GM08714 (cell line): Measurements from ENCODE around the gene PPM1K.
A peak's percentile ranks its signal among the peaks of the same experiment; 100 is the strongest.
"Not testable (repeated sequence)": the region's sequence is repeated elsewhere in the genome, so short reads cannot be mapped to it uniquely, and the experiment has no call there.

Experiments used
- H3K4me3 ChIP-seq: fragments of 200-500 bp; sonication (Bioruptor generic); 2 replicates; pipeline ENCODE4 v1.5.1; 2014; ENCODE audit warnings: mild to moderate bottlenecking, low read length, inconsistent platforms
- ZNF274 ChIP-seq: IDR thresholded peaks from 2 replicates; pipeline ENCODE4 v1.6.1; 2012; ENCODE audit warnings: mild to moderate bottlenecking, low read depth, low read length

The PPM1K gene

GRCh38 chr4:88284439-88285234 is at the start of gene PPM1K:
Gene PPM1K, minus strand, starts transcription at chr4:88284561. Its CDS starts 5,978 bp downstream, at chr4:88278583.
- peak within 1 kb of the TSS; percentile 81 for H3K4me3 ChIP-seq
- TF ChIP-seq ZNF274, result no peak

GRCh38 chr4:88333741-88334405 is 49.5 kb upstream of the PPM1K start:
- TF ChIP-seq ZNF274, result no peak
- H3K4me3 ChIP-seq, result no peak overlapping the region

DNA sequence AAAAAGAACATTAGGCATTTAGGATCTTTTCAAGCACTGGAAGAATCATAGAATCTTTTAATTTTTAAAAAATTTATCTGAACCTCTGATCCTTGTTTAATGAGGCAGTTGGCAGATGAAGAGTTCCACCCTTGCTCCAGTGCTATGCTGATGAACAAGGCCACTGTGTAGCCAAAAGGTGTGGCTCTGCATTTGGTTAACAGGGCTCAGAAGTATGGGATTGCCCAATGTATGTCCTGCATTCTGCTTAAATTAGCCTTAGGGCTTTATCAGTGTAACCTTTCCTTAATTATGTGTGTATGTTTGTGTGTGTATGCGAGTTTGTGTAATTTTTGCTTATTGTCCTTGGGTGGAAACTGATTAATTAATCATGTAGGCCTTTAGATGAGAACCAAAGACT is 43.3 kb upstream of the PPM1K start:
- H3K4me3 ChIP-seq, result no peak overlapping the region
- no peak for TF ChIP-seq ZNF274

DNA sequence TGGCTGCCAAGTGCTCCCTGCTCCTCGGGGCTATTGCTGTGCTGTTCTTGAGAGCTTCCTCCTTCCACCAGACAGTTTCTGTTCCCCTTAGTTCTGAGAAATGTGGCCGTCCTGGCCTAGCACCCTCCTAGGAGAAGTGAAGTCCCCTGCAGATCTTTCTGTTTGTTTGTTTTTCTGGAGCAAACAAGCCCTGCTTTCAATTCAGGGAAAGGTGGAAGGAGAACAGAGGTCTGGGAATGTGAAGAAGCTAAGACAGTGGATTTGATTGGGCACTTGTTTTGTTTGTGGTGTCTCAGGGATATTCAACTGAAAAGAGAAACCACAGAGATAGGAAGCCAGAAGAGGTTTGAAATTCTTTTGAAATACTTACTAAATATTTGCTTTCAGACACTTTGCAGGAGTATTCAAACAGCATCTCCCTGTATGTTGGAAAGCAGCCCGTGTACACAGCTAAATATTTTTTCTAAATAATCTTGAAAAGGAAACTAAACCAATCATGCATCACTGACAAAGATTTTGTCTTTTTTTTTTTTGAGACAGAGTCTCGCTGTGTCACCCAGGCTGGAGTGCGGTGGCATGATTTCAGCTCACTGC is 36.5 kb upstream of the PPM1K start:
- no peak for TF ChIP-seq ZNF274
- H3K4me3 ChIP-seq, result peak overlapping the region; percentile 29; the same call in 1 of the 2 replicates

DNA sequence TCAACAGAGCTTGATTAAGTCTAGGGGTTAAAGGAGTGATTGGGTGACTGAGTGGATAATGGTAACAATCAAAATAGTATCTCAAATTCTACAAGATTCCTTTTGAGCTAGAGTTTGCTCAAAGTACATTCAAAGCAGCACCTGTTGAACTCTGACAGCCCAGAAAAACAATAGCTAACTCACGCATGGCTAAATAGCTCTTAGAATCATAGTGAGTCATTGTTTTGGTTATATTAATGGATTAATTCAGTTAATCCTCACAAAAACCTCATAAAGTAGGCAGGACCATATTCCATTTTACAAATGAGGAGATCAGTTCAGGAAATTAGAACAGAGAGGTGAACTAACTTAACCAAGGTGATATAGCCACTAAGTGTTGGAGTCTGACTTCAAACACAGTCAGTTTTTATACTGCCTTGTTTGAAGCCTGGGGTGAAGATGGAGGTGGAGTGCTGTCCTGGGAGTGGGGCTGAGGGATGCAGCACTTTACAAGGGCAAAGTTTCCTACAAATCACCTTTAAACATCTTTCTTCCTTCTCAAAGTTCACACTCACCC is 35.9 kb upstream of the PPM1K start:
- H3K4me3 ChIP-seq, result peak overlapping the region; percentile 29; the same call in 1 of the 2 replicates
- TF ChIP-seq ZNF274, result no peak

- TF ChIP-seq ZNF274, result no peak
Measured at GRCh38 chr4:88318751-88319350, 34.5 kb upstream of the PPM1K start.

DNA sequence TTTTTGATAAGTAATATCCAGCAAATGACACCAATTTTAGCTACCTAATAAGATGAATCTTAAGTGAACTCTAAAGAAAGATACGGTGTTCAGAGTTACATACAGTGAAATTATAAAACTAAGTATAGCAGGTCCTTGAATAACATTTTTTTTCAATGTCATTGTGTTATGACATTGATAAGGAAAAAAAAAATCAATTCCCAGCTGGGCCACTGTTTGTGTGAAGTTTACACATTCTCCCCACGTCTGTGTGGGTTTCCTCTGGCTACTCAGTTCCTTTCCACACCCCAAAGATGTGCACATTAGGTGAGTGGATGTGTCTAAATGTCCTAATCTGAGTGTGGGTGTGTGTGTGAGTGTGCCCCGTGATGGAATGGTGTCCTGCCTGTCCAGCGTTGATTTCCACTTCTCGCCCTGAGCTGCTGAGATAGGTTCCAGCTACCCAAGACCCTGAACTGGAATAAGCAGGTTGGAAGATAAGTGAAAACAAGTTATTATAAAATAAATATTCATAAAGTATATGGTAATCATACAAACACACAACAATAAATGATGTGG is 31.2 kb upstream of the PPM1K start:
- no peak overlapping the region for H3K4me3 ChIP-seq
- no peak for TF ChIP-seq ZNF274

More at GRCh38 chr4:88318751-88319350, 34.5 kb upstream of the PPM1K start:
- no peak overlapping the region for H3K4me3 ChIP-seq

- not testable (repeated sequence) for H3K4me3 ChIP-seq
Measured at GRCh38 chr4:88313088-88313624, 28.8 kb upstream of the PPM1K start.

DNA sequence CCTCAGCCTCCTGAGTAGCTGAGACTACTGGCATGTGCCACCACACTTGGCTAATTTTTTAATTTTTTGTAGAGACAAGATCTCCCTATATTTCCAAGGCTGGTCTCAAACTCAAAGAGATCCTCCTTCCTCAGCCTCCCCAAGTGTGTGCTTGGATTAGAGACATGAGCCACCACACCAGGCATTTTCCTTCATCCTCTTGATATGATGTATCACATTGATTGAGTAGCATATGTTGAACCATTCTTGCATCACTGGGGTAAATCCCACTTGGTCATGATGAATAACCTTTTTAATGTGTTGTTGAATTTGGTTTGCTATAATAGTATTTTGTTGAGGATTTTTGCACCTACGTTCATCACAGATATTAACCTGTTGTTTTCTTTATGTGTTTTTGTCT is 24.2 kb upstream of the PPM1K start:
- no peak for TF ChIP-seq ZNF274
- no peak overlapping the region for H3K4me3 ChIP-seq

DNA sequence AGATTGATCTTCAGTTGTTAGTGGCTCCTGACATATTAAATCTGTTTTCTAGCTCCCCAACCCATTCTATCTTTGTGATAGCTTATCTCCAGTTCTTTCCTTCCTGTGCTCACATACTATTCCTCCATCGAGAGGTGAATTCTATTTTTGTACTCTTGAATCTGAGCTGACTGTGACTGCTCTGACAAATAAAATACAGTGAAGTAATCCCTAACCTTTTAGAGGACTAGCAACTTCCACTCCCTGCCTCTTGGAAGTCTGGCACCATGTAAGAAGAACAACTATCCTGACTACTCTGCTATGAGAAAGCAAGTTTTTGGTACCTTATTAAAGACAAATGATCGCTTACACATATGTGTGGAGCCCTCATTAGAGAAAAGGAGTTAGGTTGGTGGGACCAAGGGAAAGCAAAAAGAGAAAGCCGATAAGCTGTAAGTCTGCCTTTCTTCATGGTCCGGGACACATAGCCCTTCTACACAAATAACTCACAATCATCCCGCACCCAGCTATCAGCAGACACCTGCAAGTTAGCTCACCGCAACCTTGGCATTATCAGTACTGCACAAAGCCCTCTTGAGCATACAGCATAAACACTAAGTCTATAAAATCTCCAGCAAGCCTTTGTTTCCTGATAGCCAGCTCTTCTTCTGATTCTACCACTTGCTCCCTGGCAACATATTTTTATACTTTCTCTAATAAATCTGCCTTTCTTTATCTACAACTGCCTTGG is 13.5 kb upstream of the PPM1K start:
- no peak for TF ChIP-seq ZNF274
- H3K4me3 ChIP-seq, result no peak overlapping the region

- H3K4me3 ChIP-seq, result no peak overlapping the region
- no peak for TF ChIP-seq ZNF274
Measured at GRCh38 chr4:88297212-88297516, 12.8 kb upstream of the PPM1K start.

DNA sequence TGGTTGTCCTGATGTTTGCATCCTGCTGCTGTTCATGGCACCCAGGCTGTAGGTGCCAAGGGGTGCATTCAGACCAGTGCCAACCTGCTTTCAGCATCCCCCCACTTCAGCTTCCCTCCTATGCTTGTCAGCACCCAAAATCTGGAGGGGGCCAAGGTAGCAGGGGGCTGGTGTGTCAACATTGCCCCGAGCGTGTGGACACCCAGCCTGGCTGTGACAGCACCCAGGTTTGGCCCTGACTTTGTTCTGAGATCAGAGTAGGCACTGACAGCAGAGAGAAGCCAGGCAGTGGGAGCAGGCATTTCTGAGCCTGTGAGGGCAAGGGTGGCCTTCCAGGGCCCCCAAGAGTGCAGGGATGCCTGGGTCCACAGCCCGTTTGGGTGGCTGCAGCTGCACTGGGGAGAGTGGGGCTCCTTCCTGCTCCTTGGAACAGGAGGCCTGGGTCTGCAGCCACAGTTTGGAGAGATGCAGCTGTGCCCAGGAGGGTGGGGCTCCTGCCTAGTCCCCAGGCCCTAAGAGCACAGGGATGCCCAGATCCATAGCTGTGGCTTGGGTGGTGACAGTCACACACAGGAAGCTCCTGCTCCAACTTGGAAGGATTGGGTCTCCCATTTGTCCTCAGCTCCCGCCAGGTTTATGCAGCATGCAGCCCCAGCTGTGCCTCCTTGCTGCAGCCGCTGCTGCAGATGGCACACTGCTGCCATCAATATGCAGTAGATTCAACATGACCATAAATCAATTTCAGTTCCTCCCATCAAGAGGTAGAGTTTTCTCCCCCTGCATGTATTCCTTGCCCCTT is 12.3 kb upstream of the PPM1K start:
- no peak overlapping the region for H3K4me3 ChIP-seq
- TF ChIP-seq ZNF274, result no peak
